ENCODE data around the gene DMAP1.

DNA sequence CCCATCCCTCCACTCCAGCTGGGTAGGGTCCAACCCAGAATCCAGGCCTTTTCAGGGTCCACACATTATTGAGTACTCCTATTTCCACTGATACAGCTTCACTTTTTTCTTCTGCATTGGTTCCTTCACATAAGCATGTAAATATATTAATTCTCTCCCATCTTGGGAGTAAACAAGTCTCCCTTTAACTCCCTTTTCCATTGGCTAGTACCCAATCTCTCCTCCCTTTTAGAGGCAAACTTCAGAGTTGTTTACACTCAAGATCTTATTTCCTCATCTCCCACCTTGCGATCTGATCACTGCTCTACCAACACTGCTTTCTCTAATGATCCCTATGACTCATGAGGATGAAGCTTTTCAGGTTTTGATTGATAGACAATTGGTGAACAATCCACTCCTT, 20.3 kb downstream of the DMAP1 start:
- TF ChIP-seq, protein P1, sequence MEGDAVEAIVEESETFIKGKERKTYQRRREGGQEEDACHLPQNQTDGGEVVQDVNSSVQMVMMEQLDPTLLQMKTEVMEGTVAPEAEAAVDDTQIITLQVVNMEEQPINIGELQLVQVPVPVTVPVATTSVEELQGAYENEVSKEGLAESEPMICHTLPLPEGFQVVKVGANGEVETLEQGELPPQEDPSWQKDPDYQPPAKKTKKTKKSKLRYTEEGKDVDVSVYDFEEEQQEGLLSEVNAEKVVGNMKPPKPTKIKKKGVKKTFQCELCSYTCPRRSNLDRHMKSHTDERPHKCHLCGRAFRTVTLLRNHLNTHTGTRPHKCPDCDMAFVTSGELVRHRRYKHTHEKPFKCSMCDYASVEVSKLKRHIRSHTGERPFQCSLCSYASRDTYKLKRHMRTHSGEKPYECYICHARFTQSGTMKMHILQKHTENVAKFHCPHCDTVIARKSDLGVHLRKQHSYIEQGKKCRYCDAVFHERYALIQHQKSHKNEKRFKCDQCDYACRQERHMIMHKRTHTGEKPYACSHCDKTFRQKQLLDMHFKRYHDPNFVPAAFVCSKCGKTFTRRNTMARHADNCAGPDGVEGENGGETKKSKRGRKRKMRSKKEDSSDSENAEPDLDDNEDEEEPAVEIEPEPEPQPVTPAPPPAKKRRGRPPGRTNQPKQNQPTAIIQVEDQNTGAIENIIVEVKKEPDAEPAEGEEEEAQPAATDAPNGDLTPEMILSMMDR (IDR thresholded peaks at IDR 0.05; ENCODE audit: poor library complexity), result no peak
- TF ChIP-seq EZH2 (IDR thresholded peaks at IDR 0.05; ENCODE audit: borderline replicate concordance), result no peak
- no peak for TF ChIP-seq EZH2phosphoT487 (IDR thresholded peaks at IDR 0.05; ENCODE audit: low read depth, severe bottlenecking, unreplicated experiment)
